Measurements from ENCODE around the gene TMEM91. TPM values are rescaled to one million over a fixed set of nuclear protein-coding genes. Genes with fewer than 3 reads are reported as not detected.

The TMEM91 gene
- total and polyA plus RNA-seq, 2 donors (not counting 3 experiments of a cell fraction or from before 2014, with no cell fraction given), result 9.0 to 13.2 TPM

GRCh38 chr19:41364524-41365391 is 11.6 kb upstream of the TMEM91 start:
- peak overlapping the region; percentile 94 for H3K4me2 ChIP-seq (ENCODE audit: insufficient read depth, low read length)
- no peaks in the 10 kb centered on the region for H3K27me3 ChIP-seq (ENCODE audit: control insufficient read depth in 2 of 2, insufficient read depth in 2 of 2, low read length in 2 of 2)
- H3K36me3 ChIP-seq (ENCODE audit: control insufficient read depth in 2 of 2, extremely low read depth in 1 of 2, insufficient read depth in 2 of 2, low read length in 2 of 2), result no peaks in the 10 kb centered on the region
- CTCF ChIA-PET, result interaction anchor here (0.8 to 4.3 kb wide), 12 partner anchors 9 to 199 kb away, joined by 3 to 35 read pairs (median 3); partner anchors contain the start of genes DMAC2 and TGFB1
- peaks cover 29% of the 10 kb centered on the region for H3K79me2 ChIP-seq (ENCODE audit: control insufficient read depth, insufficient read depth, low read length)
- peak overlapping the region; percentile 11 for H2AFZ ChIP-seq (ENCODE audit: low read depth, low read length)
- DNase-seq (ENCODE audit: low read depth, low spot score) (no peak), FAIRE-seq (peak; percentile 43)
- peaks cover 20% of the 10 kb centered on the region for H3K4me1 ChIP-seq (ENCODE audit: control insufficient read depth, extremely low read depth, insufficient read depth, low read length)
- POLR2A ChIA-PET, result interaction anchor here (0.6 to 1.6 kb wide), 7 partner anchors 11 to 92 kb away, joined by 3 to 8 read pairs (median 4); partner anchors contain the start of genes DMAC2 and TGFB1
- intact Hi-C loops (cut with micrococcal nuclease), result loop anchor here (1.0 to 2.0 kb wide), 2 partner anchors 33 to 62 kb away; partner anchors contain the start of genes B3GNT8, BCKDHA and EXOSC5
- H3K4me3 ChIP-seq (replicated peaks in 1 of 3; ENCODE audit: insufficient read depth in 1 of 3, low read depth in 1 of 3, low read length in 3 of 3), result peak overlapping the region; percentile 40 to 86 (median 60)
- TF ChIP-seq FOS (IDR thresholded peaks at IDR 0.05; ENCODE audit: borderline replicate concordance, insufficient read depth, low read length) (no peak), POLR2AphosphoS5 (IDR thresholded peaks at IDR 0.05; ENCODE audit: insufficient read depth, low read depth, low read length) (peak; percentile 3), EZH2 (IDR thresholded peaks at IDR 0.05; ENCODE audit: borderline replicate concordance, low read depth, low read length, severe bottlenecking) (no peak)
- dilution Hi-C loops (cut with MboI; ENCODE audit: extremely low pct_ligation_motif_present, low sequenced_read_pairs), result no loop called here
- H3K27ac ChIP-seq (ENCODE audit: insufficient read depth, low read depth, low read length), result peak overlapping the region; percentile 88
- no peaks in the 10 kb centered on the region for H3K9me1 ChIP-seq (replicated peaks; ENCODE audit: control insufficient read depth, extremely low read depth, insufficient read depth, low read length)
- BruUV-seq (replicated peaks), result no TSS peak
- H3K9me3 ChIP-seq (replicated peaks; ENCODE audit: control insufficient read depth, insufficient read depth, low read length), result no peaks in the 10 kb centered on the region
- H4K20me1 ChIP-seq (replicated peaks; ENCODE audit: control insufficient read depth, extremely low read depth, insufficient read depth, low read length), result no peaks in the 10 kb centered on the region
- peak overlapping the region; percentile 94 for H3K9ac ChIP-seq (replicated peaks; ENCODE audit: extremely low read depth, insufficient read depth, low read length)

- Histone ChIP-seq H3K27ac (ENCODE audit: insufficient read depth, low read depth, low read length) (no peak overlapping the region), H4K20me1 (replicated peaks; ENCODE audit: control insufficient read depth, extremely low read depth, insufficient read depth, low read length) (no peaks in the 10 kb centered on the region), H3K9ac (replicated peaks; ENCODE audit: extremely low read depth, insufficient read depth, low read length) (no peak overlapping the region), H3K36me3 (ENCODE audit: control insufficient read depth in 2 of 2, extremely low read depth in 1 of 2, insufficient read depth in 2 of 2, low read length in 2 of 2) (no peaks in the 10 kb centered on the region), H3K4me3 (replicated peaks in 1 of 3; ENCODE audit: insufficient read depth in 1 of 3, low read depth in 1 of 3, low read length in 3 of 3) (no peak overlapping the region), H3K9me3 (replicated peaks; ENCODE audit: control insufficient read depth, insufficient read depth, low read length) (no peaks in the 10 kb centered on the region), H3K79me2 (ENCODE audit: control insufficient read depth, insufficient read depth, low read length) (peaks cover 29% of the 10 kb centered on the region), H2AFZ (ENCODE audit: low read depth, low read length) (no peak overlapping the region), H3K27me3 (ENCODE audit: control insufficient read depth in 2 of 2, insufficient read depth in 2 of 2, low read length in 2 of 2) (no peaks in the 10 kb centered on the region), H3K4me2 (ENCODE audit: insufficient read depth, low read length) (no peak overlapping the region), H3K9me1 (replicated peaks; ENCODE audit: control insufficient read depth, extremely low read depth, insufficient read depth, low read length) (no peaks in the 10 kb centered on the region), H3K4me1 (ENCODE audit: control insufficient read depth, extremely low read depth, insufficient read depth, low read length) (peaks cover 20% of the 10 kb centered on the region)
- TF ChIP-seq, protein P1, sequence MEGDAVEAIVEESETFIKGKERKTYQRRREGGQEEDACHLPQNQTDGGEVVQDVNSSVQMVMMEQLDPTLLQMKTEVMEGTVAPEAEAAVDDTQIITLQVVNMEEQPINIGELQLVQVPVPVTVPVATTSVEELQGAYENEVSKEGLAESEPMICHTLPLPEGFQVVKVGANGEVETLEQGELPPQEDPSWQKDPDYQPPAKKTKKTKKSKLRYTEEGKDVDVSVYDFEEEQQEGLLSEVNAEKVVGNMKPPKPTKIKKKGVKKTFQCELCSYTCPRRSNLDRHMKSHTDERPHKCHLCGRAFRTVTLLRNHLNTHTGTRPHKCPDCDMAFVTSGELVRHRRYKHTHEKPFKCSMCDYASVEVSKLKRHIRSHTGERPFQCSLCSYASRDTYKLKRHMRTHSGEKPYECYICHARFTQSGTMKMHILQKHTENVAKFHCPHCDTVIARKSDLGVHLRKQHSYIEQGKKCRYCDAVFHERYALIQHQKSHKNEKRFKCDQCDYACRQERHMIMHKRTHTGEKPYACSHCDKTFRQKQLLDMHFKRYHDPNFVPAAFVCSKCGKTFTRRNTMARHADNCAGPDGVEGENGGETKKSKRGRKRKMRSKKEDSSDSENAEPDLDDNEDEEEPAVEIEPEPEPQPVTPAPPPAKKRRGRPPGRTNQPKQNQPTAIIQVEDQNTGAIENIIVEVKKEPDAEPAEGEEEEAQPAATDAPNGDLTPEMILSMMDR (IDR thresholded peaks at IDR 0.05; ENCODE audit: extremely low read depth in 1 of 2, insufficient read depth in 1 of 2, low read depth in 1 of 2, low read length in 2 of 2), result peak in 1 of 2 donors; percentile 21
- no peak for TF ChIP-seq POLR2AphosphoS5 (IDR thresholded peaks at IDR 0.05; ENCODE audit: insufficient read depth, low read depth, low read length)
- CTCF ChIA-PET, result interaction anchor here (0.9 to 4.3 kb wide), 5 partner anchors 13 to 162 kb away, joined by 3 to 35 read pairs (median 3); partner anchors contain the start of gene TGFB1
- POLR2A ChIA-PET, result interaction anchor here (0.6 kb wide), 1 partner anchor 14 kb away, joined by 6 read pairs; no protein-coding TSS in a partner anchor
- dilution Hi-C loops (cut with MboI; ENCODE audit: extremely low pct_ligation_motif_present, low sequenced_read_pairs), result no loop called here
- no peak for FAIRE-seq
- no TSS peak for BruUV-seq (replicated peaks)
- intact Hi-C loops (cut with micrococcal nuclease), result no loop called here
- no peak for DNase-seq (ENCODE audit: low read depth, low spot score)
Observed at GRCh38 chr19:41366089-41366488, 10.2 kb upstream of the TMEM91 start.
